NCI-H1105 treated with DMSO at 0.1 percent for 48 hours (cell line): ENCODE results near the gene PITRM1.
"Not testable (repeated sequence)": the region's sequence is repeated elsewhere in the genome, so short reads cannot be mapped to it uniquely, and the experiment has no call there.

Experiments
- DNase-seq: peaks from one replicate; lab custom pipeline; 2025; lab: John Stamatoyannopoulos, UW

The PITRM1 gene

DNA sequence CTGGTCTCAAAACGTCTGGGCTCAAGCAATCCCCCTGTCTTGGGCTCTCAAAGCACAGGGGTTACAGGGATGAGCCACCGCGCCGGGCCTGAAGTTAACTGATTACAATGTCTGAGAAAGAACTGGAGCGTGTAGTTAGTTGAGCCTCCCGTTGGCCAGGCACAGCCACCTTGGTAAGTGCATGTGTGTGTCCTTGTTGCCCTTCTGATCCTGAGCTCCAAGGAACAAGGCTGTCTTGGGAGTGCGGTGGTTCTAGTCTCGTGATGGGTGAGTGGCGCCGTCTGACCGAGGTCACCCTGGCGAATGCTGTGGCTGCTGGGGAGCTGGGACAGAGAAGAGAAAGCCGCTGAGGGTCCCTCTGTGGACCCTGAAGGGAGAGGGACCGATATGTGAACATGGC lies 50.5 kb downstream of the PITRM1 start:
- no peak for DNase-seq

DNA sequence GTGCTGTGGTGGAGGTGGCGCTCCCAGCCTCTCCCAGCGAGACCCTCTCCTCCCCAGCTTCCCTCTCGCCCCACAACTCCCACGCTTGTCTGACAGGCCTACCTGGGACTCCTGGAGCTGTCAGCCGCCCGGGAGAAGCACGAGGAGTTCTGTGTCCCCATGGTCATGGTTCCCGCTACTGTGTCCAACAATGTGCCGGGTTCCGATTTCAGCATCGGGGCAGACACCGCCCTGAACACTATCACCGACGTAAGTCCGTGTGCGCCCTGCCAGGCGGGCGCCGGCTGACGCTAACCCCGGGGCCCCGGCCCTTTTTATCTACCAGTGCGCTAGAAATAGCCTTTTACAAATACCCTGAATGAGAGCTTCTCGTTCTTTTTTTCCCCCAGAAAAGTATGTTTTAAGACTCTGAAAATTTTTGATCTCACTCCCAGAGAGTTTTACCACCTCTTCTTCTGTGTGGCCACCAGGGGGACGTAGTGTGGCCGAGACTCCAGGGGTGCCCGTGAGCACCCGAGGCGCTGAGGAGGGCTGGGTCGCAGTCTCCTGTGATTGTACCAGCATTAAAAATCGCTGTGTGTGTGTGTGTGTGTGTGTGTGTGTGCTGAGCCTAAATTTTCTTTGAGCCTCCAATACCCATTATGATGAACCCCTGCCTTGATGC lies 52.7 kb downstream of the PITRM1 start:
- DNase-seq, result no peak

DNA sequence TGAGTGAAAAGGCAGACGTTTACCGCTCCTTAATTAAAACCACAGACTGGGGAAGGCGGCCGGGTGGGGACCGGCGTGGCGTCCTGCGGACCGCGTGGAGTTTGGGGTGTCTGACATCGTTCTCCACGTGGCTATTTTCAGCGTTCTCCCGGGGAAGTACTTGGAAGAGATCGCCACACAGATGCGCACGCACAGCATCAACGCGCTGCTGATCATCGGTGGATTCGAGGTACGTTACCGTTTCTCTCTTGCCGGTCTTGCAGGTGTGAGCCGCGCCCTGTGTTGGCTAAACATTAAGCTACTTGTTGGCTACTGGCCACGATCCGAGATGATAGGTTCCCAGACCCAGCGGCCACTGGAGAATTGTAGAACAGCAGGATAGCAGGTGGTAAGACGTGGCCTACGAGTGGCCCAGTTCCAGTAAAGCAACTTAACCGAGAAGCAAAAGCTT lies 53.9 kb downstream of the PITRM1 start:
- DNase-seq, result no peak

DNA sequence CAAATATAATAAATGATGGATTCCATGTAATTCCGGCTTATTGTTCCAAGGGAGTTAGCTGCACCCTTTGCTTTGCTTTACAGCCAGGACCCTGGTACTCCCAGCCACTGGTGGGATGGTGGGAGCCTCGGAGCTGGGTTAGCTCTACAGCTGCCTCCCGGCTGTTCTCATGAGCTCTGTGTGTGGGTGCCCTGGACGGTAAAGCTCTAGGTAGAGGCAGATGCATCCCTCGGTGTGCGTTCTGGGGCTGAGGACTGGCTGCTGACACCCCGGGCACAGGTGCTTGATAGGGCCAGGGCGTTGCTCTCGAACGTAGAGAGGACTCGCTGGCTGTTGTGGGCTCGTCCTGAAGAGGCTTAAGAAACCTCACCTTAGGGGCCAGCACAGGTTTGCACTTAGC lies 55.1 kb downstream of the PITRM1 start:
- no peak for DNase-seq

DNA sequence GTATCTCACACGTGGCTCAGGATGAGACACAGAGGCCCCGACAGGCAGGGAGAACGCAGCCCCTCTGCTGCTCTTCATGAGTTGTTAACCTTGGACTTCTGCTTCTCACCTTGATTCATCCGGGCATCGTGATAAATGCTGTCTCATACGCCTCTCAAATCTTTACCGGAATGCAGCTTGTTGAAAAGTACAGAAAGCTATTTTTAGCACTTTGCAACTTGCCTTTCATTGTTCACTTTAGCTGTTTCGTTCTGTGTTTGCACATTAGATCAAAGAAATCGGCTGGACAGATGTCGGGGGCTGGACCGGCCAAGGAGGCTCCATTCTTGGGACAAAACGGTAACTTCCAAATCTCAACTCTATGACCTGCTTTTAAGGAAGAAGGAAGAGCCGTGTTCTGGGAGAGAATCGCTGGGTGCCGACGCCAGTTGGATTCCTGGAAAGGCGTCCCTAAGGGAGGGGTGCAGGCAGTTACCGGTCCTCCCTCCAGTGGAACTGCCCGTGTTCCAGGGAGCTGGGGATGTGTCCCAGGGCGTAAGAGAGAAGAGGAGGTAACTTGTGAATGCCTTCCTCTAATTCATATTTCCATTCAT lies 56.0 kb downstream of the PITRM1 start:
- DNase-seq, result no peak

DNA sequence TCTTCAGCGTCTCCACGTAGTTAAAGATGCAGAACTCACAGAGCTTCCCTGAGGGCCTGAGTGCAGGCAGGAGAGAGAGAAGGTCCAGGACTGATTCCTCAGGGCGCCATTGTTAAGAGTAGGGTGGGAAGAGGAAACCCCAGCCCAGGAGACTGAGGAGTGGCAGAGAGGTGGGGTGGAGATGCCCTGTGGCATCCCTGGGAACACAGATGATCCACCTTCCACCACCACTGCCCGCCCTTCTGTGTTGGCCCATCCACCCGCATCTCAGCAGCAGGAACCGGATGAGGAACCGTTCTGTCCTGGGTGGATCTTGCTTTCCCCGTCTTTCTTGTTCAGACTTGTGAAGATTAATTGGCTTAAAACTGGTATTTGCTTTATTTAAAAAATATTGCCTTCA lies 56.9 kb downstream of the PITRM1 start:
- no peak for DNase-seq

DNA sequence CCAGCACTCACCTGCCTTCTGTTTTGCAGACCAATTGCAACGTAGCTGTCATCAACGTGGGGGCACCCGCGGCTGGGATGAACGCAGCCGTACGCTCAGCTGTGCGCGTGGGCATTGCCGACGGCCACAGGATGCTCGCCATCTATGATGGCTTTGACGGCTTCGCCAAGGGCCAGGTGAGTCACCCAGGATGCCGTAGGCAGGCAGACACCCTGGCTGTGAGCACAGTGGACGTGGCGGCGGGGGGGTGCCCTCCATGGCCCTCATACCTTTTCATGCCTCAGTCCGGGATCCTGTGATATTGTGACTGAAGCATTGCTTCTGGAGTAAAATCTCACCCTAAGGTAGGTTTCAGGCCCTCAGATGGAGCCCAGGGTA lies 59.2 kb downstream of the PITRM1 start:
- no peak for DNase-seq

DNA sequence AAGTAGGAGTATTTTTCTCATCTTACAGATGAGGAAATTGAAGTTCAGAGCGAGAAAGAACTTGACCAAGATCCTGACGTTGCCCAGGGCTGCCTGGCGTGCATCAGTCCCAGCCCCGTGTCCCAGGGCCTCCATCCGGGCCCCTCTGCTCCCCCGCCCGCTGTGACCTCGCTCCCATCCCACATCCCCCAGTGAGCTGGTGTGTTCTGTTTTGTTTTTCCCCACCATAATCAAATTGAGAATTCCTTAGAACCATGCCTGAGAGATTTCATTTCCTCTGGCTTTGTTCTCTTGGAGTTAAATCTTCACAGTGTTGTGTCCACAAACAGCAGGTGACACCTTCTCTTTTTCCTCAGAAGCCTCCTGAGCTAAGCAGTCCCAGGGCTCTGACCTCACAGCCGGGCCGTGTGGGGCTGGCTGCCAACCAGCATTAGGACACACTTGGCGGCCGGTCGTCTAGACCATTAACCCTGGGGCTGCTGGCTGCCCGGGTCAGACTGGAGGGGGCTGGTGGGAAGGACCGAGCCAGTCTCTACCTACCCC lies 60.9 kb downstream of the PITRM1 start:
- DNase-seq, result no peak

DNA sequence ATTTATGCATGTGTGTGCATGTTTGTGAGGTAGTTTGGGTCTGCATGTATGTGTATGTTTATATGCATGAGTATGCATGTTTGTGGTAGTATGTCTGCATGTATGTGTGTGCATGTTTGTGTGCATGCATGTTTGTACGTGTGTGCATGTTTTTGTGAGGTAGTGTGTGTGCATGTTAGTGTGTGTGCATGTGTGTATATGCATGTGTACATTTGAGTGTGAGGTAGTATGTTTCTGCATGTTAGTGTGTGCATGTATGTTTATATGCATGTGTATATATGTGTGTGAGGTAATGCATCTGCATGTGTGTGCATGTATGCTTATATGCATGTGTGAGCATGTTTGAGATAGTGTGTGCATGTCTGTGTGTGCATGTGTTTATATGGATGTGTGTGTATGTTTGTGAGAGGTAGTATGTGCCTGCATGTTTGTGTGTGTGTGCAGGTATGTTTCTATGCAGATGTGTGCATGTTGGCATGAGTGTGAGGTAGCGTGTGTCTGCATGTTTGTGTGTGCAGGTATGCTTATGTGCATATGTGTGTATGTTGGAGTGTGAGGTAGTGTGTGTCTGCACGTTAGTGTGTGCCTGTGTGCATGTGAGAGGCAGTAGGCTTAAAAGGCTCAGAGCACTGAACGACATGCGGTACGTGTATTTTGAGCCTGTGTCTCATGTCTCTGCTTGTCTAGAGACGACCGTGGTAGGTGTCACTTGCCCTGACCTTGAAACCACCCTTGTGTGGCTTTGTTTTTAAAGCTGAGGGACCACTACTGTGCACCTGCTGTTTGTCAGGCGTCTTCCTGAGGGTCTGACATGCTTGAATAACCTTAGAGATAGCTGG lies 61.6 kb downstream of the PITRM1 start:
- no peak for DNase-seq

DNA sequence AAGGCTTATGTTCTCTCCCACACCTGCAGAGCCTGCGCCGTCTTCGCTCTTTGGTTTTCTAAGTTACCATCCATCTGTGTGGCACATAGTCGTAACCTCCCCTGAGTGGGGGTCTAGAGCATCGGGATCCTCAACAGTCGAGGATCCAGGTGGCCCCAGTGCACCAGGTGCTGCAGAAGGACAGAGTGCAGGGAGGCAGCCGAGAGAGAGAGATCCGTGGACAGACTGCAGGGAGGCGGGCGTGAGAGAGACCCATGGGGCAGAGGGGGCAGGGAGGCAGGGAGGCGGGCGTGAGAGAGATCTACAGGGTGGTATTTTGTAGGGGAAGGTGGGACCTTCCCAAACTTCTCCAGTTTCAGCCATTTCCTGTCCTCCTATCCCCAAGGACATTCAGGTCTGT lies 62.9 kb downstream of the PITRM1 start:
- no peak for DNase-seq

DNA sequence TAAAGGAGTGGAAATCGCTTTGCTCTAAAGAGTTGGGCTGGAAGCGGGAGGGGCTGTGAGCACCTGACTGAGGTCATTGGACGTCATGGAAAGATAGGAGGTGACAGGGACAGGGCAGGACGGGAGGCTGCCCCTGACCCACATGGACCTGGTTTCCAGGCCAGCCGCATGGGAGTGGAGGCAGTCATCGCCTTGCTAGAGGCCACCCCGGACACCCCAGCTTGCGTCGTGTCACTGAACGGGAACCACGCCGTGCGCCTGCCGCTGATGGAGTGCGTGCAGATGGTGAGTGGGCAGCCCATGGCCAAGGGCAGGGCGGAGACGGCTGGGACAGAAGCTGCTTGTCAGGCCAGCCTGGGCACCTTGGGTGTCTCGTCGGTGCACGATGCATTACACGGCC lies 63.4 kb downstream of the PITRM1 start:
- no peak for DNase-seq

DNA sequence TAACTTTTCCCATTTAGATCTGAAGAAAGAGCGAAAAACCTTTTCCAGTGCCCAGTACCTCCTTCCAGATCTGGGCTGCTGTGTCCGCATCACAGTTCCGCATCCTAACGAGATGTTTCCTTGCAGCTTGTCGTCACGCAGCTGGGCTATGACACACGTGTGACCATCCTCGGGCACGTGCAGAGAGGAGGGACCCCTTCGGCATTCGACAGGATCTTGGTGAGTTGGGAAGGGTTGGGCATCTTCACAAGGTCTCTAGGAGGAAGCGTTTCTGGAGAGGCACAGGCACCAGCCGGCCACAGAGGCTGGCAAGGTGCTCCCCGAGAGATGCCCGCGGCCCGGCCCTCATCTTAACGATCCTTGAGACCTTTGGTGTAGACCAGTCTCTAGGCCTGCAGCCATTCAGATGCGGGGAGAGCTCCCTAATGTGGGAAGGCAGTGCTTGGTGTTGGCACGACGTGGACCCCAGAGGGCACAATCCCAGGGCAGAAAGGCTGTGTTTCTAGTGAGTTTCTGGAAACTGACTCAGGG lies 63.9 kb downstream of the PITRM1 start:
- no peak for DNase-seq

DNA sequence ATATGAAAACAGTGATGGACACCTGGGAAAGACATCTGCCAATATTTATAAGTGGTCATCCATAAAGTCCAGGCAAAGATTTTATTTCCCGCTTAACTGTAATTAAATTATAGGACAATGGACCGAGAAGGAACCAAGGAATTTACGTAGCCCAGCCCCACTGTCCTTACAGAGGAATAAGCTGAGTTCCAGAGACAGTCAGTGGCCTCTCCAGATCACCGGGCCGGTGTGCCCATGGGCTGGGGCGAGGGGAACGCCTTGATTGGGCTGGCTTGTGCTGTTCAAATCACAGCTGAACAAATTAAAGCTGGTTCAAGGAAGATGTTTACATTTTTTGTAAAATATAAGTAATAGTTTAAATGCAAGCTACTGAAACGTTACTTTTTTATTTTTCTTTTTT lies 64.5 kb downstream of the PITRM1 start:
- no peak for DNase-seq

DNA sequence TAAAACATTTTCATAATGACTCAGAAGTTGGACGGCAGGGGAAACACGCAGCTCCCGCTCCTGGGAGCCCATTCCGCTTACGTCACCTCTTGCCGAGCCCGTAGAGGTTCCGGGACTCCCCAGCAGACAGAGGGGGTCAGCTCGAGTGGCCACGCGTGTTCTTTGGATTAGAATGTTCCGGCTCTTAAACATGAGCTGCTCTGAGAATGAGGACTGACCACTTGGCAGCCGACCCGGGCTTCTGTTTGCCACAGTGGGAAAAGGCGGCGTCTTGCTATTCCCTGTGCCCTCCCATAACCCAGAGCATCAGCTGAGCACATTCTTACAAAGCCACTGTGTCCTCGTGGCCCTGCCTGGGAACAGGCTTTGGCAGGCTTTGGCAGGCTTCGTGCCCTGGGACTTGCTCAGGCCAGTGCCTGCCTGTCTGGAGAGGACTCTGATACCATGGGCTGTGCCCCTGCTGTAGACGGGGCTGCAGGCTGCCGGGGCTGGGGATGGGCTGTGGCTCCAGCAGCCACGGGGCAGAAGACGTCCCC lies 65.1 kb downstream of the PITRM1 start:
- no peak for DNase-seq

DNA sequence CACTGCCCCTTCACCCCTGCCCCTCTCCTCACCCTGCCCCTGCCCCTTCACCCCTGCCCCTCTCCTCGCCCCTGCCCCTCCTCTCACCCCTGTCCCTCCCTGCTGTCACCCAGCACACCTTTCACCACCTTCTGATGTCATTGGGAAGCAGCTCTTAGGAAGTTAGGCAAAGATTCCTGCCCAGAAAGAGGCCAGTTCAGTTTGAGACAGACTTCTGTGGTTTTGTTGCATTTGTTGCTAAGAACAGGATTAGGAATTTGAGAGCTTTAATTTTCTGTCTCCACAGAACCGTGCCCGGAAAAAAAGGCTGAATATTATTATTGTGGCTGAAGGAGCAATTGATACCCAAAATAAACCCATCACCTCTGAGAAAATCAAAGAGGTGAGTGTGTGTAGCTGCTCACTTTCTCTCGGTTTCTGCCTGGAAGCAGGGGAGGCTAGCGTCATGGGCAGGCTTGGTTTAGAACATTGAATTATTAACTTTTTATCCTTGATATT lies 65.6 kb downstream of the PITRM1 start:
- DNase-seq, result no peak

DNA sequence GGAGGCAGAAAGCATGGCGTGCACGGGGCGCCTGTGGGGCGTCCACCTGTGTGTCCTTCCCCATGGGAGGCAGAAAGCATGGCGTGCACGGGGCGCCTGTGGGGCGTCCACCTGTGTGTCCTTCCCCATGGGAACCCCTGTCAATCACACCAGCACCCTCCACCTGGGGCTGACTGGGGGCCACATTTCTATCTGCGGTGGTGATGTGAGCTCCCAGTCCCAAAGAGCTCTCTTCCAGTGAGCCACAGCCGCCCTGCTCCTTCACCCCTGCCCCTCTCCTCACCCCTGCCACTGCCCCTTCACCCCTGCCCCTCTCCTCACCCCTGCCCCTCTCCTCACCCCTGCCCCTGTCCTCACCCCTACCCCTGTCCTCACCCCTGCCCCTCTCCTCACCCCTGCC lies 66.3 kb downstream of the PITRM1 start:
- not testable (repeated sequence) for DNase-seq

DNA sequence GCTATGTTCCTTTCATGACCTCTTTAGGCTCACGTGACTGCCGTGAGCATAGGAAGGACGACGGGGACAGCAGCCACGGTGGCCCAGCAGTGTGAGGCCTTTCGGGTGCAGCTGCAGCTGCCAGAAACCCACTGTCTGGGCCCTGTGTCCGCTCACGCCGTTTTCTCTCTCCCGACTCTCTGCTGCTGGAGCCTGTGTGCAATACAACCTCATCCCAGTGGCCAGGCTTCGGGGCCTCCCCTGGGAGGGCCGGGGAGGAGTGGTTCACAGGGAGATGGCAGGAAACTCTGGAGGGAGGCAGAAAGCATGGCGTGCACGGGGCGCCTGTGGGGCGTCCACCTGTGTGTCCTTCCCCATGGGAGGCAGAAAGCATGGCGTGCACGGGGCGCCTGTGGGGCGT lies 66.7 kb downstream of the PITRM1 start:
- no peak for DNase-seq

DNA sequence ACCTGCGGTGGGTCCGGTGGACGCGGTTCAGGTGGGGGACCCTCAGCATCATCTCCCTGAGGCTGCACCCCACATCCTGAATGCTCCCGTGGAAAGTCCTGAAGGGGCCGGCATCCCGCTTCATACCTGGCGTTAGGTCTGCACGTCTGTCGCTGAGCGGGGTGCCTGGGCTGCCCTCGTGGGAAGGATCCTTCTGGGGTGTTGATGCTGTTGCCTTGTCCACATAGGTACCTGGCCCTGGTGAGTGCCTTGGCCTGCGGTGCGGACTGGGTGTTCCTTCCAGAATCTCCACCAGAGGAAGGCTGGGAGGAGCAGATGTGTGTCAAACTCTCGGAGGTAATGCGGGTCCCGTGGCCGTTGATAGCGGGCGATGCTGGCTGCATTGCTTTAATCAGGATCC lies 67.4 kb downstream of the PITRM1 start:
- no peak for DNase-seq

DNA sequence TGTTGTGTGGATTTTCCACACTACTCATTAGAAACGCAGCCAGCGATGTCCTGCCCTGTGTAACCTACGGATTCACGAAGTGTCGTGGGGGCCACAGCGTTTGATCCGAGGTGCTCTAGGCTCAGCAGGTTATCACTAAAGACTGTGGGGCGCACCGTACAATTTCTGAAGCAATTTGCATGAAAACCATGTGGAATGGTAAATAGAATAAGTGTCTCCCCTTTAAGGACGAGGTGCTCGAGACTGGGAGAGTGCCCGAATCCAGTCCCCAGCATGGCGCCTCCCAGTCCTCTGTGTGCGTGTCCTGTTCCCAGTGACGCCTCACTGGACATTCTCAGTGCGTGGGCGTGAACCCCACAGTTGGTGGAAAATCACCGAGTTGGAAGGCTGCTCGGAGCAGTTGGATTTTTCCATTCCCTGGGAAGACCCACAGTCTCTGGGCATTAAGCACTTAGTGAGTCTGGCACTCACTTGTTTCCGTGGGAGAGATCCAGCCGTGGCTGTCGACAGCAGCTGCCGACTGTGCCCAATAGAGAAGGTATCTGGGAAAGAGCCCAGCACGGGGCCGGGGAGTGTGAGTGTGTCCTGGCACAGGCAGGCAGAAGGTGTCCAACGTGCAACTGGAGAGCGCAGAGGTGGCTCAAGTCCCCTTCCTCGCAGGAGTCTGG lies 68.2 kb downstream of the PITRM1 start:
- DNase-seq, result no peak

DNA sequence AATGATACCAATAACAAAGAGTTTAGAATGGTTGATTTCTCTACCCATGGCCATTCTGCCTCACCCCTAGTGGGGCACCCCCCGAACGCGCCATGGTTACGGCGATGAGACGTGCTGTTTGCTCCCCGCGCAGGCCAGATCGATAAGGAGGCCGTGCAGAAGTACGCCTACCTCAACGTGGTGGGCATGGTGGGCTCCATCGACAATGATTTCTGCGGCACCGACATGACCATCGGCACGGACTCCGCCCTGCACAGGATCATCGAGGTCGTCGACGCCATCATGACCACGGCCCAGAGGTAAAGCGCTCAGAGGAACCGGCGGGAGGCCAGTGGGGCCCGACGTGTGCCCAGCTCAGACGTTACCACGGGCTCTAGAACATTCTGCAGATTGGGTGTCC lies 68.9 kb downstream of the PITRM1 start:
- DNase-seq, result no peak

DNA sequence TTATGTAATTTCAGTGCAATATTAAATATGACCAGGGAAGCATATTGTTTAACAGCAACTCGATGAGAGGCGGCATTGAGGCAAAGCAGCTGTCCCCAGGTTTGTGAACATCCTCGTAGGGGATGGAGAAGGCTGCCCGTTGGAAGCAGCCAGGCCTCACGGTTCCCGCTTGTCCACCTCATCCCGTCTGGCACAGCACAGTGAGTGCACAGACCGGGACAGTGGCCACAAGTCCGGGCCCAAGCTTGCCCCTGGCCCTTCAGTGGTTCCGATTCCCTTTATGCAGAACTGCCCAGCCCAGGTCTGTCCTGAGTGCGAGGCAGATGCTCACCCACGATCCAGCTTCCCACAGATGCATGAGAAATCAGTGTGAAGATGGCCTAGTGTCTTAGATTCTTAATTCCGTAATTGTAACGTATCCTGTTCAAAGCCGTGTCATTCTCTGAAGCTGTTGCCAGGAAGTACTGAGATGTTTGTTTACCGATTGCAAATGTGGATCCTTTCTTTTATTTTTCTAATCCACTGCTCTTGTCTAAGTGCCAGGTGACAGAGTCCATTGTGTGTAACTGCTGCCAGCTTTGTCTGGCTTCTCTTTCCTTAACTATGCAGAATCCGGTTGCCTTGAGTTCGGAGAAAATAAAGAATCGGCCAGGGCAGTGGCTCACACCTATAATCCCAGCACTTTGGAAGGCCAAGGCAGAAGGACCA lies 69.7 kb downstream of the PITRM1 start:
- no peak for DNase-seq
